Endometrial microvascular endothelial cells (primary cell): ENCODE measurements around the gene STOX1. TPM values are rescaled to one million over a fixed set of nuclear protein-coding genes. Genes with fewer than 3 reads are reported as not detected.
"Not testable (repeated sequence)": the region's sequence is repeated elsewhere in the genome, so short reads cannot be mapped to it uniquely, and the experiment has no call there.

ENCODE experiments used
- in situ Hi-C: cut with HindIII; loops from 2 replicates; pipeline ENCODE4 v1.10.0; 2017; ENCODE audit warnings: low sequenced_read_pairs, low pct_unique_long_range_greater_than_20kb; ENCODE audit errors: inconsistent ontology term
- total RNA-seq: library from RNA; depleted of rRNA; stranded (reverse); fragments of >200 nt; gene quantifications from one replicate; pipeline ENCODE4 v1.2.3, GENCODE V29; 2015; ENCODE audit errors: inconsistent ontology term

Gene STOX1
- total RNA-seq, 1 donor from 2014 or later, result not detected

- in situ Hi-C loops, result no loop called here
Observed at GRCh38 chr10:68876246-68877138, 49.2 kb downstream of the STOX1 start.

- in situ Hi-C loops, result no loop called here
Observed at GRCh38 chr10:68877482-68878110, 50.3 kb downstream of the STOX1 start.

- in situ Hi-C loops, result no loop called here
Observed at GRCh38 chr10:68878496-68878895, 51.2 kb downstream of the STOX1 start.

- in situ Hi-C loops, result no loop called here
Observed at GRCh38 chr10:68879628-68880027, 52.3 kb downstream of the STOX1 start.

GRCh38 chr10:68880181-68880580 is 52.9 kb downstream of the STOX1 start:
- in situ Hi-C loops, result no loop called here

GRCh38 chr10:68895041-68895440 is 67.7 kb downstream of the STOX1 start:
- in situ Hi-C loops, result no loop called here

- in situ Hi-C loops, result no loop called here
Observed at GRCh38 chr10:68897336-68897741, 70.0 kb downstream of the STOX1 start.

GRCh38 chr10:68899186-68899745 is 71.9 kb downstream of the STOX1 start:
- in situ Hi-C loops, result no loop called here

GRCh38 chr10:68900427-68901104 is 73.2 kb downstream of the STOX1 start:
- in situ Hi-C loops, result no loop called here

GRCh38 chr10:68901105-68901927 is 74.0 kb downstream of the STOX1 start, which contains the start of gene DDX50:
Gene DDX50 (plus strand): TSS chr10:68901315. CDS start chr10:68901385, 70 bp downstream.
- in situ Hi-C loops, result no loop called here

GRCh38 chr10:68902382-68902781 is 75.1 kb downstream of the STOX1 start:
- in situ Hi-C loops, result no loop called here

- in situ Hi-C loops, result no loop called here
Observed at GRCh38 chr10:68924593-68924992, 97.3 kb downstream of the STOX1 start.

- in situ Hi-C loops, result no loop called here
Observed at GRCh38 chr10:68925489-68925888, 98.2 kb downstream of the STOX1 start.

GRCh38 chr10:68929157-68929556 is 101.8 kb downstream of the STOX1 start:
- in situ Hi-C loops, result not testable (repeated sequence)

GRCh38 chr10:68929888-68930287 is 102.6 kb downstream of the STOX1 start:
- in situ Hi-C loops, result not testable (repeated sequence)

GRCh38 chr10:68932860-68933259 is 105.5 kb downstream of the STOX1 start:
- in situ Hi-C loops, result not testable (repeated sequence)

GRCh38 chr10:68934994-68935393 is 107.7 kb downstream of the STOX1 start:
- in situ Hi-C loops, result no loop called here

- in situ Hi-C loops, result no loop called here
Observed at GRCh38 chr10:68938117-68938516, 110.8 kb downstream of the STOX1 start.
